Measurements from ENCODE around the gene ZNF416.

The ZNF416 gene

DNA sequence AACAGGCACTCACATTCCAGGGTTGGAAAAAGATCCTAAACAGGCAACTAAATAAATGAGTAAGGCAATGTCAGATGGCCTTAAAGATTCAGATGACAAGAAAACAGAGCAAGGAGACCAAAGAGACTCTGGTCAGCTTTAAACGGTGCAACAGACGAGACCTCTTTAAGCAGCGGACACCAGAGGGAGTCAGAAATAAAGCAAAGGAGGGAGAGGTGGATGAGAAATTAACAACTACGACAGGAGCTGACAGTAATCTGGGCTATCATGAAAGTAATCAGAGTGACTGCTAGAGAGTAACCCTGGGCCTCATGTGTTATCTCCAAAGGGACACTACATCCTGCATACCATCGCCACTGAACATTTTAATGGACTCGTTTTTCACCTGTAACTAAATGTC, 20.2 kb downstream of the ZNF416 start:
- no peak for DNase-seq

DNA sequence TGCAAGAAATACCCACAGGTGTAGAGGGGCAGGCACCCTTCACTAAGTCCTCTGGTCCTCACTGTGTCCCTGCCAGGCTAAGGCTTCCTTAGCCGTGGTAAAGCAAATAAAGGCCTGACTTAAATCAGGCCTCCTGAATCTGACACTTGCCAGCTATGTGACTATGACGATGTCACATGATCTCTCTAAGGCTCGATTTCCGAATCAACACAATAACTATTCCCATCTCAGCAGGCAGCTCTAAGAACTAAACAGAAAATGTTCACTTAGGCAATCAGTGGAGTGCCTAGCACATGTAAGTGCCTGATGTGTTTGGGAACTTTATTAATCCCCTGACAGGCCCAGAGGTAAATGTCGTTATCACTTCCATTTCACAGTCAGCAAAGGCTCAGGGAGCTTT, 21.1 kb downstream of the ZNF416 start:
- no peak for DNase-seq

- no peak for DNase-seq
These were observed 26.3 kb downstream of the ZNF416 start for GRCh38 chr19:57552432-57552831.

DNA sequence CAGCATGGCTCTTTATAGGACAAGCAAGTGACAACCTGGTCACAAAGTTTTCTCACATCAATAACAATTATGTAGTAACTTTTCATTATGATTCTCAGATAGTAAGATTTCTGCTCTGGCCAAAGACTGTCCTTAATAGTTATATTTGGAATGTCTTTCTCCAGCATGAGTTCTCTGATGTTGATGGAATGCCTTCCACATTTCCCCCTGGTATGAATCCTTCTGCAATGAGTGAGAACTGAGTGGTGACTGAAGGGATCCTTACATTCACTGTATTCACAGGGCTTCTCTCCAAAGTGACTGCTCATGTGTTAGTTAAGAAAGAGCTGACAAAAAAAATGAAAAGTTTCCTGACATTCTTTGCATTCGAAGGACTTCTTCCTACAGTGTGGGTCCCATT, 32.2 kb downstream of the ZNF416 start:
- no peak for DNase-seq

DNA sequence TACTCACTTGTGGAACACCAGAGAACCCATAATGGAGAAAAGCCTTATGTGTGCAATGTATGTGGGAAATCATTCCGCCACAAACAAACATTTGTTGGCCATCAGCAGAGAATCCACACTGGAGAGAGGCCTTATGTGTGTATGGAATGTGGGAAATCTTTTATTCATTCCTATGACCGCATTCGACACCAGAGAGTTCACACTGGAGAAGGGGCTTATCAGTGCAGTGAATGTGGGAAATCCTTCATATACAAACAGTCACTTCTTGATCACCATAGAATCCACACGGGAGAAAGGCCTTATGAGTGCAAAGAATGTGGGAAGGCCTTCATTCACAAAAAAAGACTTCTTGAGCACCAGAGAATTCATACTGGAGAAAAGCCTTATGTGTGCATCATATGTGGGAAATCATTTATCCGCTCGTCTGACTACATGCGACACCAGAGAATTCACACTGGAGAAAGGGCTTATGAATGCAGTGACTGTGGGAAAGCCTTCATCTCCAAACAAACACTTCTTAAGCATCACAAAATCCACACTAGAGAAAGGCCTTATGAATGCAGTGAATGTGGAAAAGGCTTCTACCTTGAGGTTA, 40.7 kb downstream of the ZNF416 start:
- DNase-seq: no peak

DNA sequence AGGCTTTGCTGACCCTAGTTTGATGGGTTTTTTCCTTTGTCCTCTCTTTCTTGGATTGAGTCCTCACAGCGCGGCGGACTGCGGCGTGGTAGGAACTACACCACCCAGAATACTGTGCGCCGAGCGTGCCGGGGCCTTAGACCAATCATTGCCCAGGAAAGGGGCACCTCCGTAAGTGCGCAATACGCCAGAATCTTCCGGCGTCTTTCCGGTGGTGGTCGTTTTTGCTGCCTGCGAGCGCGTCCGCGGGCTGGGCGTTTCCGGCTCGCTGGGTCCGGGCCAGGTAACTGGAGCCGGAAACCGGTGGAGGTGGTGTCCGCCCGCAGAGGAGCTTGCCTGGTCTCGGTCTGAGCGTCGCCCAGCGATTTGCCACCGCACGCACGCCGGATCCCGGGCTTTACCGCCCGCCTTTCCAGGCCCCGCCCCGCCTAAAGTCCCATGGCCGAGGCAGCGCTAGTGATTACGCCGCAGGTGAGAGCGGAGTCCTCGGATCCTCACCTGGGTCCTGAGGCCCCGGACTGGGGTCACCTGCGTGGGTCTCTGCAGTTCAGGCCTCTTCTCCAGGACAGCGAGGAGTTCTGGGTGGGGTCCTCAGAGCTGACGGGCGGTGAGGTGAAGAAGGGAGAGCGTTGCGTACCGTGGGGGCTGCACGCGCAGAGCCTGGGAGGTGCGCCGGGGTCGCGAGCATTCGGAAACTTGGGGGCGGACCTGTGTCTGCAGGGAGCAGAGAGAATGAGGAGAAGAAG, 51.4 kb downstream of the ZNF416 start, which contains the start of gene ZNF549:
Gene ZNF549, plus strand, starts transcription at position 221 of the 746 bp plus-strand sequence. Its CDS starts 218 bp downstream, at position 439.
- peak; percentile 88 to 90 for DNase-seq

Data from activated T-cell treated with anti-CD3 and anti-CD28 coated beads, Interleukin-2, amount 50 U/mL, for 48 hours (primary cell).